Limb (tissue), 2 donors: ENCODE measurements around the gene F12.

Source experiments
- DNase-seq, 2 donors: peaks; one replicate each; pipeline ENCODE4 v3.0.0-alpha.2; 2016; ENCODE audit errors: extremely low spot score in 2 of 2

F12 gene

GRCh38 chr5:177409043-177409801 lies at the start of gene F12:
F12 (minus strand) TSS chr5:177409564; CDS start chr5:177409527, 37 bp downstream.
- DNase-seq: no peak

- DNase-seq: no peak
Measured at GRCh38 chr5:177458912-177459350, 49.6 kb upstream of the F12 start.

GRCh38 chr5:177457852-177458681 lies 48.7 kb upstream of the F12 start:
- DNase-seq: peak in 1 of 2 donors; percentile 54

- peak; percentile 83 to 88 for DNase-seq
Measured at GRCh38 chr5:177456976-177457851, 47.9 kb upstream of the F12 start.

- no peak for DNase-seq
Measured at GRCh38 chr5:177456591-177456964, 47.2 kb upstream of the F12 start.

GRCh38 chr5:177455661-177456590 lies 46.6 kb upstream of the F12 start:
- DNase-seq: peak; percentile 84 to 97

- DNase-seq: peak; percentile 55 to 92
Measured at GRCh38 chr5:177455036-177455660, 45.8 kb upstream of the F12 start.

- DNase-seq: peak; percentile 86 to 97
Measured at GRCh38 chr5:177454397-177455035, 45.2 kb upstream of the F12 start.

- no peak for DNase-seq
Measured at GRCh38 chr5:177453852-177454396, 44.6 kb upstream of the F12 start.

- no peak for DNase-seq
Measured at GRCh38 chr5:177452688-177453638, 43.6 kb upstream of the F12 start.

- DNase-seq: no peak
Measured at GRCh38 chr5:177450667-177451424, 41.5 kb upstream of the F12 start.

- DNase-seq: no peak
Measured at GRCh38 chr5:177449140-177450061, 40.0 kb upstream of the F12 start.

GRCh38 chr5:177448244-177448950 lies 39.0 kb upstream of the F12 start:
- DNase-seq: no peak

GRCh38 chr5:177447611-177448243 lies 38.4 kb upstream of the F12 start:
- no peak for DNase-seq

- DNase-seq: peak in 1 of 2 donors; percentile 86
Measured at GRCh38 chr5:177447066-177447610, 37.8 kb upstream of the F12 start.
